HG02642 (cell line): Measurements from ENCODE around the gene GHR.
"Not testable (repeated sequence)": the region's sequence is repeated elsewhere in the genome, so short reads cannot be mapped to it uniquely, and the experiment has no call there.

Experiments used
- ATAC-seq: cut with Tn5 transposase; IDR thresholded peaks from one replicate; pipeline ENCODE4 v1.9.1; 2021; ENCODE audit warnings: mild to moderate bottlenecking; ENCODE audit not compliant: unreplicated experiment, poor library complexity

The GHR gene

GRCh38 chr5:42632354-42632900 lies 209.2 kb downstream of the GHR start:
- ATAC-seq = no peak

DNA sequence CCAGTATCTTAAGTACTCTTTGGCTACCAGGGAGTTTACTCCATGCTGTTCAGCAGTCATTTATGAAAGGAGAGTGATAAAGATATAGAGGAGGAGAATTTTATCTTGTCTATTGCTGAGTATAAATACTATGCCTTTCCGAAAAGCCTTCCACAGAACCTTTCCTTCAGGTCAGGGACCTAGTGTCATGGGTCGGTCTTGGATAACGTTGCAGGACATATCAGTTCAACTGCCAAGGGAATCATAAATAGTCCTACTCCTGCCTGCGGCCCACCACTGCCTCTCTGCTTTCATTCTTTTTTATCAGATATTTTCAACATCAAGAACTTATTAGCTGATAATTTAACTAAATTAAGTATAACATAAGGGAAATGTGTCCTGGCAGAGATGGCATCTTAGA lies 211.3 kb downstream of the GHR start:
- no peak for ATAC-seq

- ATAC-seq = no peak
Observed at GRCh38 chr5:42636425-42636824, 213.2 kb downstream of the GHR start.

- no peak for ATAC-seq
Observed at GRCh38 chr5:42636946-42637345, 213.7 kb downstream of the GHR start.

GRCh38 chr5:42638972-42639371 lies 215.7 kb downstream of the GHR start:
- no peak for ATAC-seq

GRCh38 chr5:42640835-42641234 lies 217.6 kb downstream of the GHR start:
- ATAC-seq = no peak

GRCh38 chr5:42641336-42642005 lies 218.2 kb downstream of the GHR start:
- no peak for ATAC-seq

GRCh38 chr5:42642006-42642405 lies 218.8 kb downstream of the GHR start:
- no peak for ATAC-seq

- no peak for ATAC-seq
Observed at GRCh38 chr5:42643360-42643759, 220.1 kb downstream of the GHR start.

DNA sequence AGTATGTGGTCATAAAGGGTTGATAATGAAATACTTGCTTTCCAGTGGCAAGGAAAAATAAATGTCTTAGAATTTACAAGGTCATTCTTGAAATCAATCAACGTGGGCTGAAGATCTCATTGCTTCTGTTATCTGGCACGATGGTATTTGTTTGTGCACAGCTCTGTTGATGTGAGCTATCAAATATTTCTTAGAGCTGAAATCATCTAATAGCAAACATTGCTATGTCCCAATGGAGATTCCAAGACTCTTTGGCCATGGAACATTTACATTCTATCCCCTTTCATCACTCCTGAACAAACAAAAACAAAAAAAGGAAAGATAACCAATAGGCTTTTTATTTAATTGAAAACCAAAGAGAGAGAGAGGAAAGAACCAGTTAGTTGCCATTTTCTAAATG lies 221.9 kb downstream of the GHR start:
- ATAC-seq = no peak

DNA sequence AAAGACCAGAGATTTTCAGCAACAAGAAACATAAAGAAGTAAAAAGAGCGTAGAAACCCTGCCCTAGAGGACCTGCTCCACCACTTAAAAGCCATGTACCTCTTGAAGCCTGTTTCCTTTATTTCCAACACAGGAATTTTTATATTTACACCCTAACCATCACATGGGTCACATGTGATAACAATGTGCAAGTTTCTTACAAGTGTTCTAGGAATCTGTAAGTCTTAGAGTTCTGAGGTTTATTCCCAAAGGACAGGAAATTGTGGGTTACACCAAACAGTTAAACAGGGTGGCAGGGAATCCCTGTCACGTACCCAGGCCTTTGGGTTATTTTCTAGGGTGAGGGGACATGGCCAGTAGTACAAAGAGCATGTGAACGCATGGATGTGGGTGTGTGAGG lies 224.8 kb downstream of the GHR start:
- no peak for ATAC-seq

DNA sequence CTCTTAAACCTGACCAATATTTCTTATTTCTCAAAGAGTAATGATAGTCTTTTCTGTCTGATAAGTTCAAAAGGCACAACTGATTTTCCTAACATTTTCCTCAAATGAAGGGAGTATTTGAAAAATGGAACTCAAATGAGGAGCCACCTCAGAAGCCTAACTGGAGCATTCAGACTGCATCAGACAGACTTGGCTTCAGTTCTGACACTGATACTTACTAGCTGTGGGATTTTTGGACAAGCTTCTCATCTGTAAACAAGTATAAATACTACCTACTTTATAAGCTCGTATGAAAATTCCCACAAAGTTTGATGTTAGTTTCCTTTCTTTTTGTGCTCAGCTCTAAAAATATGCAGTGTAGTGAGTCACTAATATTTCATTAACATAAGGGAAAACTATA lies 225.7 kb downstream of the GHR start:
- no peak for ATAC-seq

DNA sequence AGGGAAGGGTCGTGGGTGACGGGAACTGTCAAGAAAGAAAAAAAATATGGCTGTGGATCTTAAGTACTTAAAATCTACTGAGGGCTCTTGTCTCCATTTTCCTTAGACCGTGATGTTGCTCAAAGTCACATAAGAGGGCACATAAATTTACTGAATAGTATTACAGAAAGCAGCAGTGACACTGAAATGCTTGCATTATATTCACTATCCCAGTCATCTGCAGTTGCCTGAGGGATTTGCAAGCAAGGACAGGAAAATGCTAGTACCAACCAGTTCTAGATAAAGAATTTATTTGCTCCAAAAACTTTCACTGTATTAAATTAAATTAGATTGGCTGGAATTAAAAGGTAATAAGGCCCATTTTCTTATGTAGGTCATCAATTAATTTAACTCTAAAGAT lies 226.8 kb downstream of the GHR start:
- ATAC-seq = no peak

- no peak for ATAC-seq
Observed at GRCh38 chr5:42653705-42654104, 230.5 kb downstream of the GHR start.

DNA sequence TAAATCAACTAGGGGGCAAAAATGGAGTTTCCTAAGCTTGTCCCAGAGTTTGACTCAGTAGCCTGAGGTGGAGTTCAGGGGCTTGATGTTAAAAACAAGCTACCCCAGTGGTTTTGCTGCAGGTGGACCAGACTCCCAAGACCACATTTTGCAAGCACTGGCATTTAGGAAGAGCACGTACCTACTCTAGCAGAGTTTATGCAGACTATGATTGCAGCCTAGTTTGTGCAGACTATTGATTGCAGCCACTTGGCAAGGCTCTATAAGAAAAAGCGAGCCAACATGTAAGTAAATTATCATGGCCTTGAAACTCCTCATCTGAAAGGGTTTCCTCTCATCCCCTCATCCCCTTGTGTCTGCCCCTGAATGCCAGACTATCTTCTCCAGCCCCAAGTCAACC lies 231.4 kb downstream of the GHR start:
- no peak for ATAC-seq

GRCh38 chr5:42655982-42656650 lies 232.9 kb downstream of the GHR start:
- no peak for ATAC-seq

- no peak for ATAC-seq
Observed at GRCh38 chr5:42656651-42657015, 233.4 kb downstream of the GHR start.

DNA sequence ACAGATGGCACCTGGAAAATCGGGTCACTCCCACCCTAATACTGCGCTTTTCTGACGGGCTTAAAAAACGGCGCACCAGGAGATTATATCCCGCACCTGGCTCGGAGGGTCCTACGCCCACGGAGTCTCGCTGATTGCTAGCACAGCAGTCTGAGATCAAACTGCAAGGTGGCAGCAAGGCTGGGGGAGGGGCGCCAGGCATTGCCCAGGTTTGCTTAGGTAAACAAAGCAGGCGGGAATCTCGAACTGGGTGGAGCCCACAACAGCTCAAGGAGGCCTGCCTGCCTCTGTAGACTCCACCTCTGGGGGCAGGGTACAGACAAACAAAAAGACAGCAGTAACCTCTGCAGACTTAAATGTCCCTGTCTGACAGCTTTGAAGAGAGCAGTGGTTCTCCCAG lies 236.6 kb downstream of the GHR start:
- ATAC-seq = not testable (repeated sequence)

DNA sequence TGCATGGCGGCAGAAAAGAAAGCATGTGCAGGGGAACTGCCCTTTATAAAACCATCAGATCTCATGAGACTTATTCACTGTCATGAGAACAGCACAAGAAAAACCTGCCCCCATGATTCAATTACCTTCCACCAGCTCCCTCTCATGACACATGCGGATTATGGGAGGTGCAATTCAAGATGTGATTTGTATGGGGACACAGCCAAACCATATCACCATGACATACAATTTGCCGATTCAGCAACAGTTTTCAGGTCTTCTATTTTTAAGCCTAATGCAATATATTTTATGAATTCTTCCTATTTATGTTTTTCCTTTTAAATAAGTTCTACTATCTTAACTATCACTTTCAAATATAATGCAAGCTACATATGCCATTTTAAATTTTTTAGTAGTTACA lies 242.6 kb downstream of the GHR start:
- no peak for ATAC-seq

- ATAC-seq = no peak
Observed at GRCh38 chr5:42666869-42667268, 243.6 kb downstream of the GHR start.

GRCh38 chr5:42668254-42668653 lies 245.0 kb downstream of the GHR start:
- no peak for ATAC-seq

DNA sequence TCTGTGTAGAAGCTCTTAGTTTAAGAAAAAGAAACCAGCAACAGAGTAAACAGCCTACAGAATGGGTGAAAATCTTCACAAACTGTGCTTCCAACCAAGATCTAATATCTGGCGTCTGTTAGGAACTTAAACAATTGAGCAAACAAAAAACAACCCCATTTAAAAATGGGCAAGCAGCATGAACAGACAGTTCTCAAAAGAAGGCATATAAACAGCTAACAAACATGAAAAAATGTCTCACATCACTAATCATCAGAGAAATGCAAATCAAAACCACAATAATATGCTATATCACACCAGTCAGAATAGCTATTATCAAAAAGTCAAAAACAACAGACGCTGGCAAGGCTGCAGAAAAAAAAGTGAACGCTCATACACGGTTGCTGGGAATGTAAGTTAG lies 249.7 kb downstream of the GHR start:
- no peak for ATAC-seq
